ENCODE data around the gene CNTNAP2.

The CNTNAP2 gene

GRCh38 chr7:146096994-146097393, 19.6 kb upstream of the CNTNAP2 start:
- no peaks in the 10 kb centered on the region for H3K36me3 ChIP-seq (ENCODE audit: control insufficient read depth in 2 of 2, insufficient read depth in 1 of 2, low read length in 2 of 2)
- H3K27ac ChIP-seq (ENCODE audit: extremely low read depth, low read depth, low read length): no peak overlapping the region
- POLR2A ChIA-PET: no interaction called here
- H3K4me1 ChIP-seq (ENCODE audit: control insufficient read depth, insufficient read depth, low read length): no peaks in the 10 kb centered on the region
- no peak overlapping the region for H3K4me3 ChIP-seq (ENCODE audit: low read depth, low read length)
- no peaks in the 10 kb centered on the region for H3K9me3 ChIP-seq (ENCODE audit: control insufficient read depth, insufficient read depth, low read depth, low read length)
- TF ChIP-seq ZNF335 (tag by site-specific recombination; conservative IDR thresholded peaks at IDR 0.05) (no peak), ZFP3 (tag by site-specific recombination; IDR thresholded peaks at IDR 0.05; ENCODE audit: low read depth) (no peak), CTCF (tag by site-specific recombination; IDR thresholded peaks at IDR 0.05) (no peak), ZNF707 (tag by site-specific recombination; IDR thresholded peaks at IDR 0.05) (no peak), ZBTB7A (tag by site-specific recombination; IDR thresholded peaks at IDR 0.05; ENCODE audit: low read depth) (no peak), OSR2 (tag by site-specific recombination; IDR thresholded peaks at IDR 0.05) (no peak), ZNF692 (tag by site-specific recombination; IDR thresholded peaks at IDR 0.05) (no peak), ELK4 (IDR thresholded peaks at IDR 0.05; ENCODE audit: borderline replicate concordance, low read depth, low read length) (no peak)
- CTCF ChIA-PET: interaction anchor here (0.6 kb wide), 1 partner anchor 248 kb away, joined by 3 read pairs; no protein-coding TSS in a partner anchor

DNA sequence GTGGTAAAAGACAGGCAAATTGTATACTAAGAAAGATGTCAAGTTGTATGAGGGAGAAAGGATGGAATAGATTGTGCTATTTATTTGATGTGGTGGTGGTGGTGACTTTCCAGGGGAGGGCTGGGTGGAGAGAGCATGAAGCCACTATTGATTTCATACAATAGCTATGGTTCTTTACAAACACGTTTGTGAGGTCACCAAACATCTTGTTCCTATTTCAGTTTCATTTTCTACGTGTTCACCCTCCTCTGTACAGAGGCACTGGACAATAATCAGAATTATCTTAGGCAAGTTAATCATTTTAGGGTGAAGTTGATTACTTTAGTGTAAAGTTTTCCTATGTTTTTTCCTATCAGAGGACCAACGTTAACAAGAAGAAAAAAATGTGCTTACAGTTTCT, 10.3 kb upstream of the CNTNAP2 start:
- H3K27ac ChIP-seq (ENCODE audit: extremely low read depth, low read depth, low read length): no peak overlapping the region
- H3K9me3 ChIP-seq (ENCODE audit: control insufficient read depth, insufficient read depth, low read depth, low read length): no peaks in the 10 kb centered on the region
- no peaks in the 10 kb centered on the region for H3K36me3 ChIP-seq (ENCODE audit: control insufficient read depth in 2 of 2, insufficient read depth in 1 of 2, low read length in 2 of 2)
- TF ChIP-seq ZNF488 (tag by site-specific recombination; IDR thresholded peaks at IDR 0.05): no peak
- TF ChIP-seq GFI1B (tag by site-specific recombination; IDR thresholded peaks at IDR 0.05): no peak
- no peak for TF ChIP-seq SP7 (tag by site-specific recombination; IDR thresholded peaks at IDR 0.05)
- TF ChIP-seq PRDM2 (tag by site-specific recombination; IDR thresholded peaks at IDR 0.05; ENCODE audit: borderline replicate concordance): no peak
- TF ChIP-seq ZNF768 (tag by site-specific recombination; IDR thresholded peaks at IDR 0.05): no peak
- TF ChIP-seq SETDB1 (IDR thresholded peaks at IDR 0.05; ENCODE audit: insufficient read length, low read length): no peak
- TF ChIP-seq, protein P1, sequence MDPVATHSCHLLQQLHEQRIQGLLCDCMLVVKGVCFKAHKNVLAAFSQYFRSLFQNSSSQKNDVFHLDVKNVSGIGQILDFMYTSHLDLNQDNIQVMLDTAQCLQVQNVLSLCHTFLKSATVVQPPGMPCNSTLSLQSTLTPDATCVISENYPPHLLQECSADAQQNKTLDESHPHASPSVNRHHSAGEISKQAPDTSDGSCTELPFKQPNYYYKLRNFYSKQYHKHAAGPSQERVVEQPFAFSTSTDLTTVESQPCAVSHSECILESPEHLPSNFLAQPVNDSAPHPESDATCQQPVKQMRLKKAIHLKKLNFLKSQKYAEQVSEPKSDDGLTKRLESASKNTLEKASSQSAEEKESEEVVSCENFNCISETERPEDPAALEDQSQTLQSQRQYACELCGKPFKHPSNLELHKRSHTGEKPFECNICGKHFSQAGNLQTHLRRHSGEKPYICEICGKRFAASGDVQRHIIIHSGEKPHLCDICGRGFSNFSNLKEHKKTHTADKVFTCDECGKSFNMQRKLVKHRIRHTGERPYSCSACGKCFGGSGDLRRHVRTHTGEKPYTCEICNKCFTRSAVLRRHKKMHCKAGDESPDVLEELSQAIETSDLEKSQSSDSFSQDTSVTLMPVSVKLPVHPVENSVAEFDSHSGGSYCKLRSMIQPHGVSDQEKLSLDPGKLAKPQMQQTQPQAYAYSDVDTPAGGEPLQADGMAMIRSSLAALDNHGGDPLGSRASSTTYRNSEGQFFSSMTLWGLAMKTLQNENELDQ (tag by site-specific recombination; IDR thresholded peaks at IDR 0.05; ENCODE audit: low read depth): no peak
- no peak for TF ChIP-seq ELK4 (IDR thresholded peaks at IDR 0.05; ENCODE audit: borderline replicate concordance, low read depth, low read length)
- TF ChIP-seq ZNF239 (tag by site-specific recombination; IDR thresholded peaks at IDR 0.05): no peak
- no peak for TF ChIP-seq OSR2 (tag by site-specific recombination; IDR thresholded peaks at IDR 0.05)
- no peak for TF ChIP-seq ZNF2 (tag by site-specific recombination; IDR thresholded peaks at IDR 0.05)
- POLR2A ChIA-PET: no interaction called here
- H3K4me1 ChIP-seq (ENCODE audit: control insufficient read depth, insufficient read depth, low read length): no peaks in the 10 kb centered on the region
- no peak overlapping the region for H3K4me3 ChIP-seq (ENCODE audit: low read depth, low read length)
- CTCF ChIA-PET: no interaction called here
